ENCODE results near the gene RBM19.
A peak's percentile ranks its signal among the peaks of the same experiment; 100 is the strongest.

The RBM19 gene

DNA sequence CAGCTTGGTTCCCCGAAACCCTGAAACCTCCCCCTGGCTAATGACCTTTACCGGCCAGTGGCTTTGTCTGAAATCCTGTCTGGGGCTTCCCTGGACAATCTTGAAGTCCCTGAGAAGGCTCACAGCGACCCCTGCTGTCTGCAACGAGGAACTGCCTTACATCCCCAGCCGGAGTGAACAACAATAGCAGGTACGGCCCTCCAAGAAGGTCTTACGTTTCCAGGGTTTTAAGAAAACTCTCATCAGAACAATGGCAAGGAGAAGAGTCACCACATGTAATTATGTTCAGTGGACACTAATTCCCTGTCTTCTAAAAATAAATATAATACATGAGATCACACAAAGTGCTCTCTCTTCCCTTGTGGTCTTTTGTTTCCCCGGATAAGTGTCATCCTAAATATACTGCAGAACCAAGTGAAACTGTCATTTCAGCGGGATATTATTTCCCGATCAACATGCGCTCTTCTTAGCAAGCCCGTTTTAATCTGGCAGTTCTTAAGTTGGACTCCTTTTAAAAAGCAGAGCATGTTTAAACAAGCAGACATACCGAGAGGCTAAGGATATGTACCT lies 53.3 kb downstream of the RBM19 start:
- TF ChIP-seq CTCF (IDR thresholded peaks at IDR 0.05; ENCODE audit: extremely low read depth, missing control alignments) = peak; percentile 89
- DNase-seq (ENCODE audit: low spot score) = peak; percentile 68

- TF ChIP-seq CTCF (IDR thresholded peaks at IDR 0.05; ENCODE audit: extremely low read depth, missing control alignments) = no peak
Measured at GRCh38 chr12:113911971-113912759, 54.0 kb downstream of the RBM19 start.

GRCh38 chr12:113910751-113911272 lies 55.3 kb downstream of the RBM19 start:
- no peak for DNase-seq (ENCODE audit: low spot score)
- TF ChIP-seq CTCF (IDR thresholded peaks at IDR 0.05; ENCODE audit: extremely low read depth, missing control alignments) = no peak

More at GRCh38 chr12:113911971-113912759, 54.0 kb downstream of the RBM19 start:
- no peak for DNase-seq (ENCODE audit: low spot score)

- TF ChIP-seq CTCF (IDR thresholded peaks at IDR 0.05; ENCODE audit: extremely low read depth, missing control alignments) = no peak
- no peak for DNase-seq (ENCODE audit: low spot score)
Measured at GRCh38 chr12:113909776-113910420, 56.2 kb downstream of the RBM19 start.

DNA sequence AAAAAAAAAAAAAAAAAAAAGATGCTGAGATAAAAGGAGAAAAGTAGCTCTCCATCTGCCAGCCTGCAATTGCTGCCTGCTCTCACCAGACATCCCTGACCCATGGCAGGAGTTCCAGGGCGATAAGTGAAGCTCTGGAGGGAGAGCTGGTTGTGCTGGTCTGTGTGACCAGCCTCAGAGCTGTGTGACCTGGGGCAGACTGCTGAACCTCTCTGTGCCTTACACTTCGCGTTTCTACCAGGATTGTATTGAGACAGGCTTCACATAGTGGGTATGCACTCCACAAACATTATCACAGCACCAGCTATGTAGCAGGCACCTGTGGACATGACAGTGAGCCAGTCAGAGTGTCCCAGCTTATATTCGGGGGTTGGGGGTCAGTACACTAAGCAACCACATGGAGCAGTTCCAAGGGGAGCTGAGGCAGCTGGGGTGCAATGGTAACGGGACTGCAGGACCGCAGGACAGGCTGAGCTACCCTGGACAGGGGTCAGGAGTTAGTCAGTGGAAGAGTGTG lies 57.5 kb downstream of the RBM19 start:
- no peak for TF ChIP-seq CTCF (IDR thresholded peaks at IDR 0.05; ENCODE audit: extremely low read depth, missing control alignments)
- no peak for DNase-seq (ENCODE audit: low spot score)

- no peak for TF ChIP-seq CTCF (IDR thresholded peaks at IDR 0.05; ENCODE audit: extremely low read depth, missing control alignments)
- no peak for DNase-seq (ENCODE audit: low spot score)
Measured at GRCh38 chr12:113907446-113908180, 58.5 kb downstream of the RBM19 start.

All from GM20000 (cell line).